Peyer's patch (tissue), 4 donors: ENCODE data around the gene OPTN. TPM values are rescaled to one million over a fixed set of nuclear protein-coding genes. Genes with fewer than 3 reads are reported as not detected.

Source experiments
- DNase-seq, 3 donors: peaks; one replicate each; pipeline ENCODE4 v3.0.0-alpha.2; 2017 to 2019
- H3K27ac ChIP-seq, 4 donors: fragments of 200-600 bp; sonication (generic); one replicate each; pipeline ENCODE4 v1.5.1; 2016 to 2019
- H3K27me3 ChIP-seq, 2 donors: fragments of 200-600 bp; sonication (generic); one replicate each; pipeline ENCODE4 v1.5.1; 2019
- H3K36me3 ChIP-seq, 3 donors: fragments of 200-600 bp; sonication (generic); one replicate each; pipeline ENCODE4 v1.5.1; 2016 to 2019
- H3K4me1 ChIP-seq, 4 donors: fragments of 200-600 bp; sonication (generic); one replicate each; pipeline ENCODE4 v1.5.1; 2016 to 2019
- H3K4me3 ChIP-seq, 4 donors: fragments of 200-600 bp; sonication (generic); 1 replicate in 3 of 4; 2 replicates in 1 of 4; pipeline ENCODE4 v1.5.1; 2016 to 2019; ENCODE audit warnings: mild to moderate bottlenecking in 1 of 4
- H3K9me3 ChIP-seq, 4 donors: fragments of 200-600 bp; sonication (generic); one replicate each; pipeline ENCODE4 v1.5.1; 2016 to 2019; ENCODE audit warnings: mild to moderate bottlenecking in 1 of 4
- CTCF ChIP-seq, 6 experiments: fragments of 450-650 bp in 4 of 6; fragments of 200-600 bp in 2 of 6; sonication (generic) in 1 of 6; IDR thresholded peaks; one replicate each; pipeline ENCODE4 v1.5.1; 2017 to 2019; ENCODE audit warnings: antibody characterized with exemption in 6 of 6, mild to moderate bottlenecking in 3 of 6, moderate library complexity in 1 of 6
- POLR2A ChIP-seq, 2 donors: fragments of 450-650 bp; IDR thresholded peaks; one replicate each; pipeline ENCODE4 v1.5.1; 2017; ENCODE audit warnings: antibody characterized with exemption in 2 of 2, mild to moderate bottlenecking in 2 of 2, moderate library complexity in 2 of 2
- total RNA-seq, 4 donors: library from RNA; depleted of rRNA; stranded (reverse); fragments of >200 nt; gene quantifications; one replicate each; pipeline ENCODE4 v1.1.0, GENCODE V29; 2016

OPTN gene
- total RNA-seq, 4 donors from 2014 or later: 68.0 to 111 (median 90.7) TPM

DNA sequence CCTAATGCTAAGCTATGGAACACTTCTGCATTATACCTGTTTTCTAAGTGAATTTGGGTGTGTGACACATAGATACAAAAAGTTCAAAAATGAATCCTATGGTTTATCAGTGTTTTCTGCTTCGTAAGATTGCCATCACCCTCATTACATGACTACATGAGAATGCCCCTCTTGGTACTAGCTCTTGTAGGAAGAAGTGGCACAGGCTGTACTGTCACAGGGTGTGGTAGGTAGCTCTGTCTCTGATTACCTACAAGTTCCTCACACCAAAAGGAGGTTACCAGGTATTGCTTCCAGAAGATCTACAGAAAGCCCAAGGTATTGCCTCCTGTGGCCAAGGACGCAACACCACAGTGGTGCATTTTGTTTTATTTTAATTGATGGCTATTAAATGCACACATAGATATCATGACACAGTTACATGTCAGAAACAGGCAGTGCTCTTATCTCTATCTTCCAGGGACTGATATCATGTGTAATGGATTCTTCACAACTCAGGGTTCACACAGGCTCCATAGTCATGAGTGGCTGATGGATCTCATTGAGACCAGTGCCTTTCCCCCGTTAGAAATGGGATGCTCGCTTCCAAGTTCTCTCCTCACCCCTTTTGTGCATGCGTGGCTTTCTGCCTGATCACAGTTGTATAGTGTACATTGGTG, 6.6 kb downstream of the OPTN start:
- Histone ChIP-seq H3K4me1 (peaks cover 0 to 46% (median 1%) of the 10 kb centered on the region in 4 donors), H3K27me3 (no peaks in the 10 kb centered on the region), H3K27ac (peak overlapping the region in 3 of 4 donors; percentile 66 to 93 (median 93)), H3K9me3 (no peaks in the 10 kb centered on the region), H3K36me3 (peaks cover 0 to 28% (median 0%) of the 10 kb centered on the region in 3 donors), H3K4me3 (no peak overlapping the region)
- no peak for DNase-seq
- TF ChIP-seq POLR2A (IDR thresholded peaks at IDR 0.05) (no peak), CTCF (IDR thresholded peaks at IDR 0.05) (no peak)

DNA sequence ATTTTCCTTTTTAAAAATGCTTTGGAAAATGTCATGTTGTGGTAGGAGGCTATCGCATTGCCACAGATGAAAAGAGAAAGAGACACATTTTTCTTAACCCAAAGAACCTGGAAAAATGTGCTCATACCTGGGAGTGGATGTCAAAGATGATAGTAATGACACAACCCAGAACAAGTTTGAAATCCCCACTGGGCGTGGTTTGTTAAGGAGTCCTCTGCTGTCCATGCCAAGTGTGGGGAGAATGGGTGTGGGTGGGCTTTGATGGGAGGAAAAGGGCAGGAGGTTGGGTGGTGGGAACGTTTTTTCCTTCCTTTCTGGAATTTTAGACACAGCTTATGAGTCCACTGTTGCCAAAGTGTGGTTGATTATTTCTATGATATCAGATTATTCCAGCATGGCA, 10.9 kb downstream of the OPTN start:
- H3K27ac ChIP-seq: no peak overlapping the region
- H3K9me3 ChIP-seq: no peaks in the 10 kb centered on the region
- H3K4me3 ChIP-seq: no peak overlapping the region
- H3K27me3 ChIP-seq: no peaks in the 10 kb centered on the region
- H3K4me1 ChIP-seq: peaks cover 0 to 20% (median 1%) of the 10 kb centered on the region in 4 donors
- no peak for DNase-seq
- peaks cover 0 to 55% (median 0%) of the 10 kb centered on the region in 3 donors for H3K36me3 ChIP-seq
- TF ChIP-seq CTCF (IDR thresholded peaks at IDR 0.05): no peak
- no peak for TF ChIP-seq POLR2A (IDR thresholded peaks at IDR 0.05)

- H3K9me3 ChIP-seq: no peaks in the 10 kb centered on the region
- no peak for DNase-seq
- H3K36me3 ChIP-seq: peaks cover 0 to 71% (median 0%) of the 10 kb centered on the region in 3 donors
- H3K27ac ChIP-seq: peak overlapping the region in 1 of 4 donors; percentile 19
- H3K4me3 ChIP-seq: no peak overlapping the region
- no peaks in the 10 kb centered on the region for H3K27me3 ChIP-seq
- TF ChIP-seq CTCF (IDR thresholded peaks at IDR 0.05) (no peak), POLR2A (IDR thresholded peaks at IDR 0.05) (no peak)
- H3K4me1 ChIP-seq: peaks cover 0 to 3% (median 0%) of the 10 kb centered on the region in 4 donors
Measured at GRCh38 chr10:13113544-13113943, 13.6 kb downstream of the OPTN start.

- Histone ChIP-seq H3K4me1 (no peaks in the 10 kb centered on the region), H3K27ac (peak overlapping the region; percentile 21 to 93 (median 80)), H3K4me3 (peak overlapping the region in 2 of 4 donors; percentile 13 to 18), H3K9me3 (no peaks in the 10 kb centered on the region), H3K27me3 (no peaks in the 10 kb centered on the region), H3K36me3 (peaks cover 0 to 69% (median 0%) of the 10 kb centered on the region in 3 donors)
- DNase-seq: peak in 2 of 3 donors; percentile 57 to 59
- TF ChIP-seq CTCF (IDR thresholded peaks at IDR 0.05) (no peak), POLR2A (IDR thresholded peaks at IDR 0.05) (peak in 1 of 2 donors; percentile 6)
Measured at GRCh38 chr10:13115832-13116803, 16.2 kb downstream of the OPTN start.

DNA sequence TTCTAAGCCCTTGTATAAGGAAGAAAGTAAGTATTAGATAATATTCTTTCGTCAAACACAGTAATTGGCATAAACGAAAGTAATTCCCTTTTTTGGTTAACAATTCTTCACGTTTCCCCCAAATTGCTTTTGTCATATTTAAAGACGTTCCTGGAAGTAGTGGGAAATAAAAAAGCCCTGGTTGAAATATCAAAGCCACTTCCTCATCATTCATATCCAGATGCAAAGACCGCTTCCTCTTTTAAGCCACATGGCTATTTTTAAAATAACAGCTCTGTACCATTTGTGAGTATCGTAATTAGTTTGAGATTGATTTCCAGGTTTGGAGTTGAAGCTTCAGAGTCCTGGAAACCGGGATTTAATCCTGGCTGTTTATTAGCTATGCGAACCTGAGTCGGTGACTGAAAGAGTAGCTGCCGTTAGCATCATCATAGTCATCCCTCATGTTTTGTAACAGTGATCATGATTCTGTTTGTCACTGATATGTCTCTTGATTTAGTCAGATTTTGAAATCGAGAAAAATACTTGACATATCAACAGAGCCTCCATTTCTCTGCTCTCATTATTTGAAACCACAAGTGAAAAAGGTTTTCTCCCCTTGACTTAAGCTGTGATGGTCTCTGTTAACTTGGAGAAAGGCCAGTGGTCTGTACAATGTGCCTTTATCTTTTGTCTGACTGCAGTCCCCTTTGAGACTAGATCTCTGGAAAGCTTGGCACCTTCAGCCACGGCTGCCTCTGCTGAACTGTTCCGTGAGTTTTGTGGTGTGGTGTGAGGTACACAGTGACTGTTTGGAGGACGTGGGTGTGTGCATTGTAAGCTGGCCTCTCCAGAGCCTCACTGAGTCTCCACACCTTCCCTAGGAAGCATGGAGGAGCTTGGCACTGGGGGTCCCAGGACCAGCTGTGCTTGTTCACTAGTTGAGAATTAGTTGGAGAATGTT, 18.1 kb downstream of the OPTN start:
- H3K27me3 ChIP-seq: no peaks in the 10 kb centered on the region

More for the DNA sequence above, 18.1 kb downstream of the OPTN start:
- DNase-seq: no peak
- Histone ChIP-seq H3K9me3 (no peaks in the 10 kb centered on the region), H3K4me1 (no peaks in the 10 kb centered on the region), H3K36me3 (peaks cover 0 to 72% (median 0%) of the 10 kb centered on the region in 3 donors), H3K27ac (no peak overlapping the region), H3K4me3 (no peak overlapping the region)
- TF ChIP-seq CTCF (IDR thresholded peaks at IDR 0.05): no peak
- no peak for TF ChIP-seq POLR2A (IDR thresholded peaks at IDR 0.05)
